GM19099 (cell line): ENCODE measurements around the gene SLC1A7.

Experiments
- POLR2A ChIP-seq: IDR thresholded peaks from 3 replicates; pipeline ENCODE4 v1.6.1; 2011; ENCODE audit warnings: low read depth; ENCODE audit not compliant: insufficient read length; ENCODE audit errors: extremely low read depth

Gene SLC1A7

DNA sequence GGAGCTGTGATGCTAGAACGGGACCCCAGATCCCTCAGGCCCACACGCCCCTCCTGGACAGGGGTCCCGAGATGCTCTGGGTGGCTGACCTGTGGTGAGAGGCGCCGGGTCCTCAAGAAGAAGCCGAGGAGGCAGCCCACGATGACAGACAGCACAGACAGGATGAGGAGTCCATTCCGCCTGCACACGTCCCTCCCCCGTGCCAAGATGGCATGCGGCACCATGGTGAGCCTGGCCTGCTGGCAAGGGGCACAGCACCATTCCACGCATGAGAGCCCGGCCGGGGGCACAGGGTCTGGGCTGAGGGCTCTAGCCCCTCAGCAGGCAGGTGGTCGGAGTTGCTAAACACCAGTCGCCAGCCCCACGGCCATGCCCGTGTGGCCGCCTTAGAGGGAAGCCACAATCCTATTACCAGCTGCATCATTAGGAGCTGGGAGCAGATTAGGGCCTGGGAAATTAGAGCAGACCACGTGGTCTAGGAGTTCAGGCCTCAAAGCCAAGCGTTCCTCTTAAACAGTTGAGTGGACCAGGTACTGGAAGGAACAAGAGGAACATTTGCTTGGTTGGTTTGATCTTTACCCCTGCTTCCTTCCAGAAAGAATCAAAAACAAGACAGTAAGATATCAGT, at the start of gene SLC1A7:
Gene SLC1A7, minus strand, starts transcription at position 413 of the 628 bp plus-strand sequence. Its CDS starts 189 bp downstream, at position 224.
- TF ChIP-seq POLR2A: no peak

DNA sequence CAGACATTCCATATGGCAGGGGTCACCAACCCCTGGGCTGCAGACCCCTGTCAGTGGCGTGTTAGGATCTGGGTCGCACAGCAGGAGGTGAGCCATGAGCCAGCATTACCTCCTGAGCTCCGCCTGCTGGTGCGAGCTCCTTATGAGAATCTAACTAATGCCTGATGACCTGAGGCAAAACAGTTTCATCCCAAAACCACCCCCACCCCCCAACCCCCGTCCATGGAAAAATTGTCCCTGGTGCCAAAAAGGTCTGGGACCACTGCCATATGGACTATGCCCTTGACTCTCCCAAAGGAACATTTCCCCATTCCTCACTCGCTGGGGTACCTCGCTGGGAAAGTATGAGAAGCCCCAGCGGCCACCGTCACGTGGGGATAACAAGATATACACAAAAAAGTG, 47.8 kb upstream of the SLC1A7 start:
- TF ChIP-seq POLR2A: no peak

DNA sequence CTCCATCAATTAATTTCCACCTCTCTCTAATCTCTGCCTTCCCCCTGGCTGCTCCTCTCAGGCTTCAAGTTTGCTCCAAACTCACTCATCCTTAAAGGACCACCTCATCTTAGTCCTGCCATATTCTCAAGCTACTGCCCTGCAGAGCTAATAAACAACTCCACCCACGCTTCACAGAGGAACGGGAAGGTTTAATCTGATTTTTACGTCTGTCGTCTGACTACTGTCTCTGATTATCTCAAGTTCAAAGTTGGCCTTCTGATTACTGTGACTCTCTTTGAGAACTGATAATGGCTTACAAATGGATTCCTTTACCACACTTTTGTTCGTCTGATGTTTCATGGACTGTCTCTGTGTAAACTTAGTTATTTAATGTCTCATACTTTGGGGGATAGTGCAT, 46.6 kb upstream of the SLC1A7 start:
- TF ChIP-seq POLR2A: no peak

DNA sequence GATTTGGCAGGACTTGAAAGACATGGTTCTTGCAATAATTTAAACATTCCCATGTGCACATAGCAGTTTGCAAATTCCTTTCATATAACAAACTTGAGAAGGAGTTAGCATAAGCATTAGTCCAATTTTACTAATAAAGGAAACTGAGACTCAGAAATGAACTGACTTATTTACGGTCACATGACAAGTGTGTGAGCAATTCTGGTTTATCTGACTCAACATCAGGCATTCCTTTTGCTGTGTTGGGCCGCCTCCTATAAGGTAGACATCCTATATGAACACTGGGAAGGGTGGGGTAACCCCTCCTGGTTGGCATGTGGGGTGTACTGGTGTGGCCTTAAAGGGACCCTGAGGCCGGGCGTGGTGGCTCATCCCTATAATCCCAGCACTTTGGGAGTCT, 45.7 kb upstream of the SLC1A7 start:
- TF ChIP-seq POLR2A: no peak

DNA sequence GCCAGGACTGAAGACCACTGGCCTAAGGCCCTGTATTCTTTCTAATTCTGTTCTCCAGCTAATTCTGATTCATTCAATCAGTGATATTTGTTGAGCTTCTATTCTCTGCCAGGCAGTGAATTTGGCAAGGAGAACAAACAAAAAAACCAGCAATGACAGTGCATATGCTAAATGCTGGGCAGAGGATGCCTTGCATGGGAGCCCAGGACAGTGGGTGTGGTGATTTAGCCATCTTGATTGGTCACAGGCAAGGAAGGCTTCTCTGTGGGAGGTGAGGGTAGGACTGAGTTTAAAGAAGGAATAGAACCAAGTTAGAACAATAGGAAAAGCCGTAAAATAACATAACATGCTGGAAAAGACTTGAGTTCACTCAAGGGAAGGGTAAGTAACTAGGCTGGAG, 45.0 kb upstream of the SLC1A7 start:
- no peak for TF ChIP-seq POLR2A

DNA sequence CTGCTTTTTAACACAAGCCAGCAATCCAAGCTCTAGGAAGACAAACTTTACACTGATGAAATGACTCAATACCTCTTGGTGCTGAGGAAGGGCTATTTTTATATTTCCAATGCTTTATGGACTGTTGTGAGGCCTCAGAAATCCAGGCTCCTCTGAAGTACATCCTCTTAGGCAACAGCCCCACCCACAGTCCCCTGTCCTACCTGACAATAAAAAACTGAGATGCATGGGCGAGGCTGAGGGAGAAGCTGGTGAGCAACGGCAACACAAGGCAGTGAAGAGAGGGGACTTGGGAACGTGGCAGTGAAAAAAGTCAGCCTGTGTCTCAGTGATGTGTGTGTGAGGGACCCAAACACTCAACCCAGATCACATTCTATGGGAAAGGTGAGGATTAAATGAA, 44.1 kb upstream of the SLC1A7 start:
- TF ChIP-seq POLR2A: no peak

DNA sequence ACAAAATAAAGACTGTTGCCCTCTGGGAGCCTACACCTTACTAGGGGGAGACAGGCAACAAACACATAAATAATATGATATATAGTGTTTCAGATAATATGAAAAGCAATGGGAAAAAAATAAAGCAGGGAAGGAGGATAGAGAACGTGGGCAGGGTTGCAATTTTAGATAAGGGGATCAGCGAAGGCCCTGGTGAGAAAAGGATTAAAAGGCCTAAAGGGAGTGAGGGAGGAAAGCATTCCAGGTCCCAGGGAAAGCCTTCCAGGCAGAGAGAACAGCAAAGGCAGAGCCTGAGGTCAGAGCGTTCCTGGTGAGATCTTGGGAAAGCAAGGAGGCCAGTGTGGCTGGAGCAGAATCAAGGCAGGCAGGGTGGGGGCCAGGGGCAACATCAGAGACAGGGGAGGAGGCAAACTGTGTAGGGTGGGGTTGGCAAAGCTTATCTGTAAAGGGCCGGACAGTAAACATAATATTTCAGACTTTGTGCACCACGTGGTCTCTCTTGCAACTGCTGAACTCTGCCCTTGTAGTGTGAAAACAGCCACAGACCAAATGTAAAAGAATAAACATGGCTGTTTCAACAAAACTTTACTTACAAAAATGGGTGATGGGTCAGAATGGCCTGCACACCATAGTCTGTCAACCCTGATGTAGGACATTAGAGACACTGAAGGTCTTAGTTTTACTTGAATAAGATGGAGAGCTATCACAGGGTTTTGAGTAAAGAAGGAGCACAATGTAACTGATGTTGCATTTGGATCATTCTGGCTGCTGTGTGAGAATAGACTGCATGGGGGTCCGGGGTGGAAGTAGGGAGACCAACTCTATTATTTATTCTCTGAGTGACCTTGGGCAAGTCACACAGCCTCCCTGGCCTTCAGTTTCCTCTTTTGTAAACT, 40.9 kb upstream of the SLC1A7 start:
- no peak for TF ChIP-seq POLR2A

DNA sequence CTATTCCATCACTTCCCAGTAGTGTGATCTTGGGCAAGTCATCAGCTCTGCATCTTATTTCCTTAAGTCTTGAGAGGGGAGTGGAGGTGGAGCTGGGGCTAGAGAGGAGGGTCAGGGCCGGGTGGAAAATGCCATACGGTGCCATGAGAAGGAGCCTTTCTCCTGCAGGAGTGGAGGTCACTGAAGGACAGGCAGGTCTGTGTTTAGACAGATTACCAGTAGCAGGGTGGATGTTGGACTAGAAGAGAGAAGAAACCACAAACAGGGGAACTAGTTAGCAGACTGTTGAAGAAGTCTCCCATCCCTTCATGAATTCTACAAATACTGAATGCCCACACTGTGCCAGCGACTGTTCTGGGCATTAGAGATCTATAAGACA, 40.3 kb upstream of the SLC1A7 start:
- no peak for TF ChIP-seq POLR2A

DNA sequence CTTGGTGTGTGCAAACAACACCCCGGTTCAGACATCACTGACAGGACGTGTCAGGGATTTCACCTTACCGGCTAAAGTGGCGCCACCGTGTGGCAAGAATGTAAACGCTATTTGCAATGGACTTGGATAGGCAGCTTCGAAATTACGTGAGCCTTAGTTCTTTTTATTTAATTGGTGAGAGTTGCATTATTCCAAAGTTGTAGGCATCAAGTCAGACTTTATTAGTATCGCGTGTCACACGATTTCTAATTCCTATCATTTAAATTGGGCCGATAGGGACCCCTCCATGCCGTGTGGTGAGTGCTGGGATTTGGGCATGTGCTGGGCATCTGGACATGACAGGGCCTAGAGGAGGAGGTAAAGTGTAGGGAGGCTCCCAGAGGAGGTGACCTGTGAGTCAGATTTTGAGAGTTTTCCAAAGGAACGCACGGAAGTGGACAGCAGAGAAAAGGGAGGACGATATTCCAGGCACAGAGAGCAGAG, 39.7 kb upstream of the SLC1A7 start:
- no peak for TF ChIP-seq POLR2A

DNA sequence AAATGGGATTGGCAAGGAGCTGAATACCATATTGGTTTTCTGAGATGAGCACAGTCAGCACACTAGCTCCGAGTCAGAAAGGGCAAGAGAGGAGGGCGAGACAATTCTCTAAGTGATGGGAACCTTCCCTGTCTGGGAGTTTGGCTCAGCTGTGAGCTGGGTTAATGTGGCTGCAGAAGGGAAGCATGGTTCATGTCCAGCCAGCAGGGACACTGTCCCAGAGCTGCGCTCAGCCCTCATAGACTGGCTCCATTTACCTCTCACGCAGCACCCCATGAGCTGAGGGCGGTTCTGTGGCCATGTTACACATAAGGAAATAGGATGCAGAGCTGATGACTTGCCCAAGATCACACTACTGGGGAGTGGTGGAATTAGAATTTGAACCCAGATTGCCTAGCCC, 38.5 kb upstream of the SLC1A7 start:
- TF ChIP-seq POLR2A: no peak

DNA sequence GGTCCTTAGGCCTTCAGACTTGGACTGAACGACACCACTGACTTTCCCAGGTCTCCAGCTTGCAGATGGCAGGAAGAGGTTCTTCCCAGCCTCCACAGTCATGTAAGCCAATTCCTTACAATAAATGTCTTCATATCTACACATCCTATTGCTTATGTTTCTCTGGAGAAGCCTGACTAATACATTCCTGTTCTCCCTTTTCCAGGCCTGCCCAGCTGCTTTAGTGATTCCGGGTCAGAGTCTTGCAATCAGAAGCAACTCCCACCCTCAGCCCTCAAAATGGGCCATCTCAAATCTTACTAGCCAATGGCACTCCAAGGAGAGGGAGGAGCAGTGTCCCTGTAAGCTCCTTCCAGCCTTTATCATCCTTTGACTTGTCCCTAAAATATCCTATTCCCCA, 37.8 kb upstream of the SLC1A7 start:
- TF ChIP-seq POLR2A: no peak

DNA sequence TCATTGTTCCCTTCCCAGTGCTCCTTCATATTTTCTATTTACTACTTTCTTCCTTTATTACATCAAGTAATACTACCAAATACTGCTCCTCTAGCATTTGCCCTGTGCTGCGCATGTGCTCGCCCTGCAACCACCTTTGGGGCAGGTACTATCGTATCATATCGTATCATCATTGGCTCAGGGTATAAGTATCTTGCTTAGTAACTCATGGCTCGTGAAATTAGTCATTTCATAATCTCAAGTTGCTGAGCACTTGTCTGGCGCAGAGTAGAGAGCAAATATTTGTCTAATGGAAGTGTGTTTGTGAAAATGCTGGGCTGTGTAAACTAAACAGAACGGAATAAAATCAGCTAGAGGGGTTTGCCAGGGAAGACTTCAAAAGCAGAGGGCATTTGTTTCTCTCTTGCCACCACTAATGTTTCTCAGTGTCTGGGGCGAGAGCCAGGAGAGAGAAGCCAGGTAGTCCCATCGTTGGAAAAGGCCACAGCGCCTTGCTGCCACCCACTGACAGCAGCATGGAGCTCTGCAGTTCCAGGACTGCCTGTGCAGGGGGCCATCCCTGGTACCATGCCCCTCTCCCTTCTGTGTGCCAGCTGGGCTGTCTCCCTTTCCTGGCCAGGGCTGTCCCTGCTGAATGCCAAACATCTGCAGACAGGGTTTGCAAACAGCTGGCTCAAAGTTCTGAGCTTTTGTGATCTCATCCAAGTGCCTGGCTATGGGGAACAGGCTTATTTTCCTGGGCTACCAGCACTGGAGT, 34.2 kb upstream of the SLC1A7 start:
- no peak for TF ChIP-seq POLR2A

DNA sequence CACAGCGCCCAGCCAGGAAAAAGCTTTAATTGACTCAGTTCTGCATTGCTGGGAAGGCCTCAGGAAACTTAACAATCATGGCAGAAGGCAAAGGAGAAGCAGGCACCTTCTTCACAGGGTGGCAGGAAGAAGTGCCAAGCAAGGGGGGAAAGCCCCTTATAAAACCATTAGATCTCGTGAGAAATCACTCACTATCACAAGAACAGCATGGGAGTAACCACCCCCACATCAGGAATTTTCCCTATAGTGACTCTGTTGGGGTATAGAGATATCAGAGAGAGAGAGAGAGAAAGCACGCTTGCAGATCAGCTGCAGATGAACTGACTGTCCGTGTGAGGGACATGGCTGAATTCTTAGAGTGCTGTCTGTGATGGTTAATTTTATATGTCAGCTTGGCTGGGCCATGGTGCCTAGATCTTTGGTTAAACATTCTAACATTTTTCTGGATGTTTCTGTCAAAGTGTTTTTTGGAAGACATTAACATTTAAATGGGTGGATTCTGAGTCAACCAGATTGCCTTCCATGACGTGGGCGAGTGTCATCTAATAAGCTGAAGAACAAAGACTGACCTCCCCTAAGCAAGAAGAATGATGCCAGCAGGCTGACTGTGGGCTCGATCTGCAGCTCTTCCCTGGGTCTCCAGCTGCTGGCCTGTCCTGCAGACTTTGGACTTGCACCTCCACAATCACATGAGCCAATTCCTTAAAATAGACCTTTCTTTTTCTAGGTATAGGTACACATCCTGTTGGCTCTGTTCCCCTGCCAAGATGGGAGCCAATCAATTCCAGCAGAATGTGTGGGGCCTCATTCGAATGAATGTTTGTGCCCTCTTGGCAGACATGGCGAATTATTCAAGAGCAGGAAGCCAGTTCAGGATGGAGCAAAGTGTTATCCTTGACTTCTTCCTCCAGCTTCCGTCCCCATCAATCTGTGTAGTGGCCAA, 32.8 kb upstream of the SLC1A7 start:
- TF ChIP-seq POLR2A: no peak

DNA sequence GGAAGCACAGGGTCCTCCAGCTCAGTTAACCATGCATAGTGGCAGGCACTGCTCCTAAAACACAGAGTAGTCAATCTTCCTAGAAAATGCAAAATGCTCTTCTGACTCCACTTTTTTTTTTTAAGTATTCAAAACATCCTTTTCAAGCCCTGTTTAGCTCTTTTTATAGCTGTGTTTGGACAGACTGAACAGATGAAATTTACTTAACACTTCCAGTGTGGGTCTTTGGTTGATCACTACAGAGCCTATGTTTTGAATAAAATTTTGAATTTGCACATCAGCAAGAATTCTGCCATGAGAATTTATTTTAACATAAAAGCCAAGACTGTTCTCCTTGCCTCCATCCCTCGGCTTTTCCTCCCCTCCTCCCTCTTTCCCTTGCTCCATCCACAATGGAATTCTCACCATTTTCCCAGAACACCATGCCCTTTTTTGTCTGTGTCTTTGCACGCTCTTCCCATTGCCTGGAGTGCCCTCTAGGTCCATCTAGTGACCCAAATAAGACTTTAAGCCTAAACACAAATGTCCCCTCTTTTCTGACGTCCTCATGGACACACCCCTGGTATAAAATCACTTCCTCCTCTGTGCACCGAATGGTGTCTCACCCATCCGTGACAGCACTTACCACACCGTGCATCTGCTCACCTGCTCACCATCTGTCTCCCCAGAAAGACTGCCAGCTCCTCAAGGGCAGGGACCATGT, 30.1 kb upstream of the SLC1A7 start:
- no peak for TF ChIP-seq POLR2A

DNA sequence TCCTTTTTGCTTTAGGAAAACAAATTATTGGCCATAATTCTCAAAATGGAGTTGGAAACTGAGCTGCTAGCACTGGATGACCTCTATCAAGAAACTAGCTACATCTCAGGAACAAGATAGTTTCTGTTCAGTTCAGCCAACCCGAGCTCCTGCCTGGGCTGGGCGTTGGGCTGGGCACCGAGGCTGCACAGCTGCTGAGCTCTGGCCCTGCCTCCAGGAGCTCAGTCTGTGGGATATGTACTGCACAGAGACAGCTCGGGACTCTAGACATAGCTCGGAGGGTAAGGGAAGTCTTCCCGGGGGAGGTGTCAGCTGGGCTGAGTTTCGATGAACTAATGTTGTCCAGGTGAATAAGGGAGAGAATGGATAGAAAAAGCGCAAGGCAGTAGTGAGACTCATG, 24.5 kb upstream of the SLC1A7 start:
- TF ChIP-seq POLR2A: no peak

DNA sequence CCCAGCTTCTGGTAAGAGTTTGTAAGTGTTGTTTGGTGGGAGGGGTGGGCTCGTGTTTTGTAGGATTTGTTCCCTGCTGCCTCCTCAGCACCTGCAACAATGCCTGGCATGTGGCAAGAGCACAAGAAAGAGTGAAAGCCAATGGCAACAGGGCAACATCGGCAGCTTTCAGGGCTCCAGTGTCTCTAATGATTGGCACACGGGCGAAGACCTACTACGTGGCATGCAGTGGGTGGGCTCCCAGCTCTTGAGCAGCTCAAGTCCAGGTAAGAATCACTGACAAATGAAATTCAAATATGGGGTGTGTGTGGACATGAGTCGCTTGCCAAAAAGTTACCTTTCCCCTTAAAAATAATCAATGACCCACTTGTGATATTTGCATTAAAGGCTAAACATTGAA, 23.9 kb upstream of the SLC1A7 start:
- TF ChIP-seq POLR2A: no peak
